Hepatocyte (in vitro differentiated cells): ENCODE results near the gene PDCD4. TPM values are rescaled to one million over a fixed set of nuclear protein-coding genes. Genes with fewer than 3 reads are reported as not detected.

Experiments
- DNase-seq: peaks from one replicate; pipeline ENCODE4 v3.0.0-alpha.2; 2016; ENCODE audit warnings: low spot score
- H2AFZ ChIP-seq: fragments of 200-600 bp; sonication (generic); 2 replicates; pipeline ENCODE4 v1.6.0; 2016; ENCODE audit warnings: antibody characterized with exemption, mild to moderate bottlenecking
- H3K27ac ChIP-seq: fragments of 200-600 bp; sonication (generic); 2 replicates; pipeline ENCODE4 v1.5.1; 2016; ENCODE audit warnings: mild to moderate bottlenecking
- H3K27me3 ChIP-seq: fragments of 200-600 bp; sonication (generic); 2 replicates; pipeline ENCODE4 v1.6.1; 2016
- H3K36me3 ChIP-seq: fragments of 200-600 bp; sonication (generic); replicated peaks from 2 replicates; pipeline ENCODE4 v1.5.1; 2016; ENCODE audit warnings: low read depth; ENCODE audit not compliant: insufficient read depth
- H3K4me1 ChIP-seq: fragments of 200-600 bp; sonication (generic); 2 replicates; pipeline ENCODE4 v1.5.1; 2016; ENCODE audit warnings: mild to moderate bottlenecking, moderate library complexity; ENCODE audit not compliant: insufficient read depth
- H3K4me2 ChIP-seq: fragments of 200-600 bp; sonication (generic); 2 replicates; pipeline ENCODE4 v1.6.0; 2016
- H3K4me3 ChIP-seq: fragments of 200-600 bp; sonication (generic); 2 replicates; pipeline ENCODE4 v1.5.1; 2016; ENCODE audit warnings: mild to moderate bottlenecking
- H3K79me2 ChIP-seq: fragments of 200-600 bp; sonication (generic); 2 replicates; pipeline ENCODE4 v1.6.0; 2017; ENCODE audit warnings: mild to moderate bottlenecking
- H3K9me2 ChIP-seq: fragments of 200-600 bp; sonication (generic); replicated peaks from 2 replicates; pipeline ENCODE4 v1.6.0; 2017; ENCODE audit warnings: mild to moderate bottlenecking; ENCODE audit not compliant: insufficient read depth
- H3K9me3 ChIP-seq: fragments of 200-600 bp; sonication (generic); 2 replicates; pipeline ENCODE4 v1.5.1; 2016; ENCODE audit warnings: low read depth, mild to moderate bottlenecking
- H4K20me1 ChIP-seq: fragments of 200-600 bp; sonication (generic); 2 replicates; pipeline ENCODE4 v1.6.0; 2016; ENCODE audit warnings: mild to moderate bottlenecking; ENCODE audit not compliant: insufficient read depth, poor library complexity, severe bottlenecking
- CTCF ChIP-seq: fragments of 200-600 bp; sonication (generic); IDR thresholded peaks from 2 replicates; pipeline ENCODE4 v1.5.1; 2016; ENCODE audit warnings: antibody characterized with exemption, mild to moderate bottlenecking; ENCODE audit not compliant: poor library complexity
- EZH2 ChIP-seq: fragments of 200-600 bp; sonication (generic); IDR thresholded peaks from 2 replicates; pipeline ENCODE4 v1.6.1; 2016; ENCODE audit warnings: antibody characterized with exemption, mild to moderate bottlenecking, borderline replicate concordance
- EZH2phosphoT487 ChIP-seq: fragments of 200-600 bp; sonication (generic); IDR thresholded peaks from one replicate; pipeline ENCODE4 v1.6.1; 2018; ENCODE audit warnings: antibody characterized with exemption, mild to moderate bottlenecking, low read depth, moderate library complexity; ENCODE audit not compliant: unreplicated experiment, severe bottlenecking
- WGBS: methylation state at CpG from one replicate; pipeline ENCODE4 v1.1.6; 2016; ENCODE audit warnings: low lambda C conversion rate; ENCODE audit errors: missing lambda C conversion rate; 5-methylcytosine and 5-hydroxymethylcytosine counted together
- polyA plus RNA-seq: library from polyadenylated mRNA; unstranded; fragments of >200 nt; fragmentation: Nextera tagmentation; extraction: Ambion mirVana; gene quantifications from 2 replicates; pipeline ENCODE4 v1.2.1, GENCODE V29; 2016
- total RNA-seq: library from RNA; depleted of rRNA; stranded (reverse); fragments of >200 nt; gene quantifications from 2 replicates; pipeline ENCODE4 v1.2.3, GENCODE V29; 2014

Gene PDCD4
- total and polyA plus RNA-seq, 2 experiments from 2014 or later: 315 to 791 TPM

GRCh38 chr10:110863956-110864355 is 7.8 kb upstream of the PDCD4 start:
- H3K4me3 ChIP-seq: no peak overlapping the region
- H3K79me2 ChIP-seq: no peaks in the 10 kb centered on the region
- H4K20me1 ChIP-seq: no peaks in the 10 kb centered on the region
- DNase-seq: no peak
- no peaks in the 10 kb centered on the region for H3K9me2 ChIP-seq
- peaks cover 72% of the 10 kb centered on the region for H3K4me1 ChIP-seq
- no peaks in the 10 kb centered on the region for H3K9me3 ChIP-seq
- no peaks in the 10 kb centered on the region for H3K36me3 ChIP-seq
- H3K27me3 ChIP-seq: no peaks in the 10 kb centered on the region
- WGBS: 84% methylated on average over 2 of the region's 2 CpGs
- H2AFZ ChIP-seq: no peak overlapping the region
- TF ChIP-seq EZH2 (no peak), CTCF (no peak), EZH2phosphoT487 (no peak)
- peak overlapping the region; percentile 90 for H3K27ac ChIP-seq
- H3K4me2 ChIP-seq: no peak overlapping the region

GRCh38 chr10:110864662-110865140 is 7.0 kb upstream of the PDCD4 start:
- Histone ChIP-seq H3K9me2 (no peaks in the 10 kb centered on the region), H3K27ac (peak overlapping the region; percentile 90), H2AFZ (peak overlapping the region; percentile 31), H3K4me2 (peak overlapping the region; percentile 48), H3K4me3 (no peak overlapping the region), H4K20me1 (no peaks in the 10 kb centered on the region), H3K9me3 (no peaks in the 10 kb centered on the region), H3K4me1 (peaks cover 65% of the 10 kb centered on the region), H3K27me3 (no peaks in the 10 kb centered on the region), H3K79me2 (no peaks in the 10 kb centered on the region), H3K36me3 (no peaks in the 10 kb centered on the region)
- TF ChIP-seq CTCF (no peak), EZH2phosphoT487 (no peak), EZH2 (no peak)
- WGBS: 63% methylated on average over 6 of the region's 6 CpGs
- DNase-seq: no peak

DNA sequence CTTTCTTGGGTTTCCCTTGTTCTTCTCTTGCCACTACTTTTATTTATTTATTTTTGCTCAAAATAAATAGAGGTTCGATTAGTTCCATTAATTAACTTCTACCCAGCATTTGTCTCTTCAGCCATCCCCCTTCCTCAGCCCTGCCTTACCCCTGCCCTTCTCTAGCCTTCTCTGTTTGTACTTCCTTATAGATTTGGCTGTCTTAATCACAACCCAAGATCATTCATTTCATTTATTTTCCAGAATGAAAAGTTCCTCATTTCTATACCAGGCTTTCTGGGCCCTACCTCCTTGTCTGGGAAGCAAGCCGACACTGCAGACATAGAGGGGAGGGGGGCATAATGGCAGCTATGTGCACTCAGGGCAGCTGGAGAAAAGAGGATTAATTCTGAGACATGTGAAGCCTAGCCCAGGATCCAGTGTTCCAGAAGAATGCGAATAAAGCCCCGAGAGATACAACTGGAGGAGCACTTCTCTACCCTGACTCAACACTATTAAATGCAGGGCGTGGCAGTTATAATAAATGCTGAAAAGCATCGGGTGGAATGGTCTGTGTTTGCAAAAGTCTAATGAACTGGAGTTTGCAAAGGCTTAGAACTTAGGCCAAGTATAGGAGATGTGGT is 6.4 kb upstream of the PDCD4 start:
- 38% methylated on average over 6 of the region's 6 CpGs for WGBS
- Histone ChIP-seq H4K20me1 (no peaks in the 10 kb centered on the region), H2AFZ (no peak overlapping the region), H3K9me3 (no peaks in the 10 kb centered on the region), H3K4me1 (peaks cover 59% of the 10 kb centered on the region), H3K4me3 (no peak overlapping the region), H3K79me2 (no peaks in the 10 kb centered on the region), H3K36me3 (no peaks in the 10 kb centered on the region), H3K9me2 (no peaks in the 10 kb centered on the region), H3K27ac (peak overlapping the region; percentile 90), H3K4me2 (peak overlapping the region; percentile 48), H3K27me3 (no peaks in the 10 kb centered on the region)
- TF ChIP-seq EZH2phosphoT487 (no peak), EZH2 (no peak), CTCF (no peak)
- DNase-seq: peak; percentile 81
